GM21390 (cell line): ENCODE data around the gene NTM.
"Not testable (repeated sequence)": the region's sequence is repeated elsewhere in the genome, so short reads cannot be mapped to it uniquely, and the experiment has no call there.

Experiments
- ATAC-seq: cut with Tn5 transposase; IDR thresholded peaks from one replicate; pipeline ENCODE4 v1.9.1; 2021; ENCODE audit not compliant: unreplicated experiment

The NTM gene

GRCh38 chr11:131906963-131907362 lies 536.5 kb downstream of the NTM start:
- ATAC-seq: no peak

GRCh38 chr11:131907371-131907770 lies 537.0 kb downstream of the NTM start:
- ATAC-seq: no peak

DNA sequence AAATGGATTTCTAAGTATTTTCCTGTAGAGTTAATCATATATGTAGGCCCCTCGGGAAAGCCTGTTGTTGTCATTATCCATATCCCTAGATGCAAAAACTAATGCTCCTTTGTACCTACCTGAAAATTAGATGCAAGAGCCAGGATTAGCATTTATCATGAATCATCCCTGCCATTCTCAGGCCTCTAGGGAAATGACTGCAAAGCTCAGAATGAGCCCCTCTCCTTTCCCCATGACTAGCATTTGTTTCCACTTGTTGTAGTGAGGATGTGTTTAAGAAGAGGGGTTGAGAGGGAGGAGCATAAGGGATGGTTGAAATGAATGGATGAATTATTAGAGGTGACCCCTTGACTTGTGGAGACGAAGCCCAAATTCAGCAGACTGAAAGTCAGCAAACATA lies 537.9 kb downstream of the NTM start:
- ATAC-seq: no peak

GRCh38 chr11:131909426-131910177 lies 539.2 kb downstream of the NTM start:
- no peak for ATAC-seq

GRCh38 chr11:131910178-131910522 lies 539.7 kb downstream of the NTM start:
- ATAC-seq: no peak

DNA sequence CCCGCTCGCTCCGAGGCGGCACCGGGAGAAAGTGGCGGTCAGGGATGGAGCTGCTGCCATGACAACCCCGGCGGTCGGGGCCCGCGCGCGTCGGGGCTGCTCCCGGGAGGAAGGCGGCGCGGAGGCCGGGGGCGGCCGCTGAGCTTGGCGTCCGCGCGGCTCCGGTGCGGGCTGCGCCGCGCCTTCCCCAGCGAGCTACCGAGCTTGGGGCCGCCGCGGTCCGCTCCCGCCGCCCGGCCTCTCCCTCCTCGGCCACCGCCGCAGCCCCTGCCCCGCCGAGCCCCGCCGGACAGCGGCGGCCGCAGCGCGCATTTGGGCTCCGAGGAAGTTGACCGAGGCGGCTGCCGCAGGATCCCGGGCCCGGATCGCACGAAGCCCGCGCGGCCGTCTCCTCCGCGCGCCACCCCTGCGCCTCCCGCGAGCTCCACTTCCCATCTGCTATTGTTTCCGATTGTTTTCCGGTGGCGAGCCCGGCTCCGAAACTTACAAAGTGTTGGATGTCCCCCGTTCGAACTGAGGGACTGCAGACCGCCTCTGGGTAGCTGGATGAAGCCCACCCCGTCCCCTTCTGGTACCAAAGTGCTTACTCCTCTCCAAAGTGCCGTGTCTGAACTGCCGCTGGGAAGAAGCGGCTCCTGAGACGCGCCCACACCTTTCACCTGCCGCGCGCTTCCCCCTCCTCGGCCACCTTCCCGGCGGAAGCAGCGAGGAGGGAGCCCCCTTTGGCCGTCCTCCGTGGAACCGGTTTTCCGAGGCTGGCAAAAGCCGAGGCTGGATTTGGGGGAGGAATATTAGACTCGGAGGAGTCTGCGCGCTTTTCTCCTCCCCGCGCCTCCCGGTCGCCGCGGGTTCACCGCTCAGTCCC lies 540.3 kb downstream of the NTM start:
- ATAC-seq: no peak

DNA sequence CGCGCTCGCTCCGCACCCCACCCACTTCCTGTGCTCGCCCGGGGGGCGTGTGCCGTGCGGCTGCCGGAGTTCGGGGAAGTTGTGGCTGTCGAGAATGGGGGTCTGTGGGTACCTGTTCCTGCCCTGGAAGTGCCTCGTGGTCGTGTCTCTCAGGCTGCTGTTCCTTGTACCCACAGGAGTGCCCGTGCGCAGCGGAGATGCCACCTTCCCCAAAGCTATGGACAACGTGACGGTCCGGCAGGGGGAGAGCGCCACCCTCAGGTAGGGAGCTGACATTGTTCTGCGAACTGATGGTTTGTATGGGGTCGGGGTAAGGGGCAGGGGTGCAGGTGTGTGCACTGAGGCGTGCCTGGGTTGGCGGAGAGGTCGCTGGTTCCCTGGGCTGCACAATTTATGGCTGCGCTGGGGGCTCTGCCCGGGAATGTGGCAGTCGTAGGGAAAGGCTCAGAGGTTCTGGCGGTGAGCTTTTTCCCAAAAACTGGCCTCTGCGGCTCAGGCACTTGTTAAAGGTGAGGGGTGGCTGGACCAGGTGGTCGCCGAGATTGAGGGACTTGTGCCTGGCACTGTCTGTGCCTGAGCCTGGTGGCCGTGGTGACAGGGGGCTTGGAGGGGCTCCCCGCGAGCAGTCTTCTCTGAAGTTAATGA lies 541.1 kb downstream of the NTM start:
- ATAC-seq: not testable (repeated sequence)

GRCh38 chr11:131912134-131912533 lies 541.7 kb downstream of the NTM start:
- no peak for ATAC-seq

DNA sequence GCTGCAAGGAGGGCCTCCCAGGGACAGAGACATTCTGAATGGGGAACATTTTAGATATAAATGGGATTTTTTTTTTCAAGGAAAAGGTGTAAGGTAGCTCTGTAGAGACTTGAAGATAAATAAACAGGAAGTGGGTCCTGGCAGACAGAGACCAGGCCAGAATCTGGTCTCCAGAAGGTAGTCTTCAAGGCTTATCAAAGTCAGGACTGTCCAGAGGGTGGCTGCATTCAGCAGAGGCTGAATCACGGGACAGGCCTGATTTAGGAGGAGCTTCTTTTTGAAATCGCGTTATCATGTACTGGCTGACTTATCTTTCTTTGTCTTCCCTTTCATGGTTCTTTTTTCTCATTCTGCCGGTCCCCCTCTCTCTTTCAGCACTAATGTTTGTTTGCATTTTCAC lies 542.9 kb downstream of the NTM start:
- no peak for ATAC-seq

DNA sequence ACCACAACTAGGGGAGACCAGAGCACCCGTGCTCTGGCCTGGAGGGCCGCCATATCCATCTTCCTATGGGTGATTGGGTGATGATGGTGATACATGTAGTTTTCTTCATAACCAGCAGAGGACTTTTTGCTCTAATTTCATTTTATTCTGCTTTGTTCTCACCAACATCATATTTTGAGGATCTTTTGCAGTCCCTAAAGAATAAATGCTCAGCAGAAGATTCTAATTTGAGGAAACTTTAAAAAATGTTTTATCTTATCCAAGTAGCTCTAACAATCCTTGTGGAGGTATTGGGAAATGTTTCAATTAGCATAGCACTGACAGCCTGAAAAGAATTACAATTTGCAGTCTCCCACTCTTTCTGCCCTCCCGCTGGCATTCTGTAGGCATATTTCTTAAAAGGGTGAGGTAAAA lies 544.0 kb downstream of the NTM start:
- no peak for ATAC-seq

GRCh38 chr11:131916638-131917037 lies 546.2 kb downstream of the NTM start:
- no peak for ATAC-seq

- ATAC-seq: no peak
Measured at GRCh38 chr11:131917634-131918384, 547.4 kb downstream of the NTM start.

- no peak for ATAC-seq
Measured at GRCh38 chr11:131918663-131919062, 548.2 kb downstream of the NTM start.

GRCh38 chr11:131922220-131922619 lies 551.8 kb downstream of the NTM start:
- ATAC-seq: no peak

DNA sequence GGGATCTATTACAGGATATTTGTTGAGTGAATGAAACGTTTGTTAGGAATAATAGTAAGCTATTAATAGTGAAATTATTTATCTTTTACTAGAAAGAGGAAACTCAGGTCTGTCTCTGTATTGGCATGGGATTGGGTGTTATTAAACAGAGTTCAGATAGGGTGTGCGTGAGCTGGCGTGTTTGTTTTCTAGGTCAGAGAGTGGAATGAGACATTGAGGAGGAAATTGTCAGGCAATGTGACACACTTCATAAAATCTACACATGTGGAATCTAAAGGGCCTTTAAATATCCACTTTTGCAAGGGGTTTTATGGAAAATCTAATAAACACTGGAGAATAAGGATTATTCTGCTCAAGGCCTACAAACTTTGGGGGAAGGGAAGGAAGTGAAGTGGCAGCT lies 552.9 kb downstream of the NTM start:
- no peak for ATAC-seq

DNA sequence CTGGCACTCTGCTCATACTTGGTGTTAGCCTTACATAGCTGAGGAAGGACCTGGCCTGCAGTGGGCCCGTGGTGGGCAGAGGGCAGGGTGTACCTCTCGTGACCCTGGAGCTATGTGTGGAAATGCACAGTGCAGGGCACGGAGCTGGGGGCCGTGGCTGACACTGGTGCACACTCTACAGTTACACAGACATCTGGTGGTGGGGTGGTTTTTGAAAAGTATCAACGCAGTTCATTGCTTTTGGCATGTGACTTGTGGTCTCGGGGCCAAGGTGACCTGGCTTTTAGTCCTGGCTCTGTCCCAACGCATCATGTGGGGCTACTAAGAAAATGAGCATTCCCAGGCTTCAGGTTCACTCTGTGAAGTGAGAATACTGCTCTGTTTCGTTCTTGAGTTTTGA lies 553.6 kb downstream of the NTM start:
- ATAC-seq: no peak

GRCh38 chr11:131924457-131925201 lies 554.2 kb downstream of the NTM start:
- no peak for ATAC-seq

GRCh38 chr11:131925829-131926228 lies 555.4 kb downstream of the NTM start:
- no peak for ATAC-seq

DNA sequence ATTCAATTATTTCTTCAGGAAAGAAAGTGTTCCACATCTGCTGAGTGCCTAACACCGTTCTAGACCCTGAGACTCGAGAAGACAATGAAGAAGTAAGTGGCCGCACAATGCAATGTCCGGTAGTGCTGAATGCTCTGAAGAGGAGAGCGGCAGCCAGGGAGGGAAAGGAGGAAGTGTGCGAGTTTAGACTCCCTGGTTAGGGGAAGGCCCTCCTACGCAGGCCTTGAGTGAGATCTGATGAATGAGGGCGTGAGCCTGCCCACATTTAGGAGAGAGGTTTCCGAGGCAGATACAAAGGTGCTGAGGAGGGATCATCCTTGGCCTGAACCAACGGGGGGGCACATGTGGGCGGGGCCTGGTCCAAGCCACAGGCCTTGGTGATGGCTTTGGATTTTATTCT lies 558.6 kb downstream of the NTM start:
- no peak for ATAC-seq

DNA sequence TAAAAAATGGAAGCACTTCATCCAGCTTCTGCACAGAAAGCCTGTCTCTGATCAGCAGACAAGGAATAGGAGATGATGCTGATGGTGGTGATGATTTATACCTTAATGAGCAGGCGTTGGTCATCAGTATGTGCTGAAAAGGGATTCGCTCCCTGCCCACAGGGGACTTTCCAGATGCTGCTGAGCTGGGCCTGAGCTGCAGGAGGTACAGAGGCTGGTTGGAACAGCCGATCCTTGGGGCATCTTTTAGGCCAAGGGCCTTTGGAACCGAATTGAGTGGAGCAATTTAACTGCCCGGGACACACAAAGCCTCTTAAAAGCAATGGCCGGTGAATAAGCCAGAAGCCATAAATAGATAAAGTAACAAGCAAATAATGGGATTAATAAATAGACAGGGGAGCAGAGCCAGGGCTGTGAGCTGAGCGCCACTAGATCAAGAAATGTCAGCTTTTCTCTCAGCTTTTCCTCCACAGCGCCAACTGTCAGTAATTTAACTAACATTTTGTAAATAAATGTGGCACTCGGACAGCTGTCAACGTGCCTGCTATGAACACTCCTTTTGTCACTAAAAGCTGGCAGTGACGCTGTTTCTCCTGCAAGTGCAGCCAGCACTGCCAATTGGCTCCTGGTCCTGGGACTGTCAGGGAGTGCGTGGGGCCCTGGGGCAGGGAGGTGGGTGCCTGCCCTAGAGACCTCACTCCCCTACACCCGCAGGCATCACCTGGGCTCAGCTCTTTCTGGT lies 562.3 kb downstream of the NTM start:
- no peak for ATAC-seq
